Activated gamma-delta T cell (primary cell): ENCODE results near the gene RNU1-4.
"Not testable (repeated sequence)": the region's sequence is repeated elsewhere in the genome, so short reads cannot be mapped to it uniquely, and the experiment has no call there.

ENCODE experiments used
- DNase-seq: peaks from one replicate; lab custom pipeline; 2025; lab: John Stamatoyannopoulos, UW

Gene RNU1-4

GRCh38 chr1:16728243-16728949, 11.9 kb upstream of the RNU1-4 start:
- not testable (repeated sequence) for DNase-seq

DNA sequence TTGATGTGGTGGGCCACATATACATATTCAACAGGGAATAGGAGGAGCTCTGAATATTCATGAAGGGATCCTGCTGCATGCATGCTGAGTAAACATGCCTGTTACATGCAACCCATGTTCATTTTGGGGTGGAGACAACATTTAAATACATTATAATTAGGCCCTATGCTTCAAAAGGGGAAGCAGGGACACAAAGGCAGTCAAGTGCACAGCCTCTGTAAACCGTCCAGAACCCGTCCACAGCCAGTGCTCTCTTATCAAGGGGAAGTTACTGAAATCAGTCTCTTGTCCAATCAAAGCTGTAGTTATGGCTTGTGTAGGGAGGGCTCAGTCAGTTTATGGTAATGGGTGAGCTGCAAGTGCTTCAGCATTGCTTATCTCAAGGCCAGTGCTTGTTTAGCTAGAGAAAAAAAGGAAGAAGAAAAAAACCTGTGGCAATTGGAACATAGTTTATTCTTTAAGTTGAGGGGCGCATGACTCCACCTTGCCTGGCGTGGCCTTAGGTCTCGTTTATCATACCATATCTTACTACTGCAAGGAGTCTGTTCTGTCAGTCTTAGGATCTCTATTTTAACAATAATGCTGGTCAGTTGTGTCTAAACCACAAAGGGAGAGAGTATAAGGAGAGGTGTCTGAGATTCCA, 7.9 kb upstream of the RNU1-4 start:
- DNase-seq = not testable (repeated sequence)

- DNase-seq = not testable (repeated sequence)
Measured at GRCh38 chr1:16741230-16741629, 914 bp downstream of the RNU1-4 start.

DNA sequence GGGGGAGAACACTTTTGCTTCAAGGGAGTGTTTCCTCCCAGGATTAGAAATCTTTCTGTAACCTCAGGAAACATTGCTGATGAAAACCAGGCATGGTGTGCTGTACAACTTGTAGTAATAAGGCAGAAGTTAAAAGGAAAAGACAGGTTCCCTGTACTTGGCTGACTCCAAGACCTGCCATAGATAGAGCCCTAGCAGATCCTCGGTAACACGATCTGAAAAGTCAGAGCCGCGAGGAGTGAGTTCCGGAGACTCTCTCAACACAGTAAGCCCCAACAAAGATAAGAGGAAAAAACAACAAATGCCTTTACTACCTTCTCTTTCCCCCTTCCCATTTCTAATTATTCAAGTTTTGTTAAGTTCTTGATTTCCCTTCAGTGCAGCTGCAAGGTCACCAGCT, 7.3 kb downstream of the RNU1-4 start:
- not testable (repeated sequence) for DNase-seq

DNA sequence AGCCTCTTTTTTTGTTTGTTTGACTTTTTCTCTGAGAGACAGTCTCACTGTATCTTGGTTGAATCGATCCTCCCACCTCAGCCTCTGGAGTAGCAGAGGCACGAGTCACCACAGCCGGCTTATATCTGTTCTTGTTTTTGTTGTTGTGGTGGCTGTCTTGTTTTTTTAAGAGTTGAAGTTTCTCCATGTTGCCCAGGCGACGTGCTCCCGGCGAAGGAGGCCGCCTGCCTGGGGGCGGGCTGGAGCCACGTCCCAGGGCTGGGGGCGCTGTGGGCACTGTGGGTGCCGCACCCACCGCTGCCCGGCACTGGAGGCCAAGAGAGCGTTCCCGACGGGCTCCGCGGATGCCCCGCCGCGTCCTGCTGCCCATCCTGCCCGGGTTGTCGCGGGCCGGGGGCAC, 8.4 kb downstream of the RNU1-4 start:
- not testable (repeated sequence) for DNase-seq

DNA sequence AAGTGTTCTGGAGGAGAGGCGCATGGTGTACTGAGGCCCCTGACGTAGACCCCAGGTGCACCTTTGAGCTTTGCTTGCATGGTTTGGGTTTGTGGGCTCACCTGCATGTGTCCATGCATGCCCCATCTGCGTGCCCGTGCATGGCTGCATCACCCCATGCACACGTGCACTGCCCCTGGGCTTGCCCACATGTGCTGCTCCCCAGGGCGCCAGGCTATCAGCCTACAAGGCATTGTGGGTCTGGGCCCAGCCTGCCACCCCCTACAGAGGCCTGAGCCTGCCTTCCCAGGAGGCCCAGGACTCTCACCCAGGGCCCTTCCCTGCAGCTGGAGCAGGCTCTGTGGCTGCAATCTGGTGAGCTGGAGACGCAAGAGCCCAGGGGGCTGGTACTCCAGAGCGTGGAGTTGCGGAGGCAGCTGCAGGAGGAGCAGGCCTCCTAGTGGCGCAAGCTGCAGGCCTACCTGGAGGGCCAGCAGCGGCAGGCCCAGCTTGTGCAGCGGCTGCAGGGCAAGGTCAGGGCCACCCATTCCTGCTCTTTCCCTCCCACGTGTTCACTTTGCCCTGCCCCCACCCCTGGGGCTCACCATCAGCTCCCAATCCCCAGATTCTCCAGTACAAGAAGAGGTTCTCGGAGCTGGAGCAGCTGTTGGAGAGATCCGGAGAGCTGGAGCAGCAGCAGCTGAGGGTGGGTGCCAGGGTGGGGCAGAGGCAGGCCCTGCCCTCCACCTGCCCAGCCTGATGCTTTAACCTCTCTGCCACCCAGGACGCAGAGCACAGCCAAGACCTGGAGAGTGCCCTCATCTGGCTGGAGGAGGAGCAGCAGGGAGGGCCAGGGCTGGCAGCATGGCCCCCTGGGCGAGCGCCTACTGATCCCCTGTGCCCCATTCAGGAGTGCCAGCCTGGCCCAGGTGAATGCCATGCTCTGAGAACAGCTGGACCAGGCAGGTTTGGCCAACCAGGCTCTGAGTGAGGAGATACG, 9.9 kb downstream of the RNU1-4 start:
- not testable (repeated sequence) for DNase-seq

- DNase-seq = not testable (repeated sequence)
Measured at GRCh38 chr1:16752770-16753169, 12.5 kb downstream of the RNU1-4 start.

GRCh38 chr1:16755385-16755784, 15.1 kb downstream of the RNU1-4 start:
- not testable (repeated sequence) for DNase-seq

- DNase-seq = not testable (repeated sequence)
Measured at GRCh38 chr1:16755932-16756331, 15.6 kb downstream of the RNU1-4 start.

- DNase-seq = not testable (repeated sequence)
Measured at GRCh38 chr1:16757574-16757973, 17.3 kb downstream of the RNU1-4 start.

DNA sequence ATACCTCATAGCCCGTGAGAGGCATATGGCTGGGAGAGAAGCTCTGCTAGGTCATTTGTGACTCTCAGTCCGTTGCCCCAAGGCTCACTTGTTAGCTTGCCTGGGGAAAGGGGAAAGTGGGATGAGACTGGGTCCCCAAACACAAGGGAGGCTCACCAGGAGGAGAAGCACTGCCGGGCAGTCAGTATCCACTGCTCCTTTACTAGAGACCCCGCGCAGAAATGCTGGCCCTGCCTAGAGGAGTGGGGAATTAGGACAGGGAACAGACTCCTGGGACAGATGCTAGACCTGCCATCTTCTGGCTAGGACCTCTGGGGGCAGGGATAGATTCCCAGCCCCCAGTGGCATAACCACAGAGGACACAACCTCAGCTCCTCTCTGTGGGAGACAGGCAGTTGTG, 17.7 kb downstream of the RNU1-4 start:
- DNase-seq = not testable (repeated sequence)

- DNase-seq = not testable (repeated sequence)
Measured at GRCh38 chr1:16759041-16759493, 18.8 kb downstream of the RNU1-4 start.

GRCh38 chr1:16759650-16760455, 19.5 kb downstream of the RNU1-4 start:
- not testable (repeated sequence) for DNase-seq

GRCh38 chr1:16760456-16760765, 20.1 kb downstream of the RNU1-4 start:
- DNase-seq = not testable (repeated sequence)

GRCh38 chr1:16760801-16761200, 20.5 kb downstream of the RNU1-4 start:
- not testable (repeated sequence) for DNase-seq

GRCh38 chr1:16764248-16764819, 24.0 kb downstream of the RNU1-4 start:
- DNase-seq = not testable (repeated sequence)

GRCh38 chr1:16764820-16765655, 24.7 kb downstream of the RNU1-4 start:
- not testable (repeated sequence) for DNase-seq

GRCh38 chr1:16765731-16766605, 25.7 kb downstream of the RNU1-4 start:
- not testable (repeated sequence) for DNase-seq

- DNase-seq = not testable (repeated sequence)
Measured at GRCh38 chr1:16766689-16767256, 26.5 kb downstream of the RNU1-4 start.
